GM12878 (cell line): Measurements from ENCODE around the gene PCCA. TPM values are rescaled to one million over a fixed set of nuclear protein-coding genes. Genes with fewer than 3 reads are reported as not detected.

Experiments used
- ATAC-seq: fragments of 200-7000 bp; cut with Tn5 transposase; 3 replicates; pipeline ENCODE4 v1.9.1; 2020; ENCODE audit warnings: mild to moderate bottlenecking, moderate library complexity
- BruUV-seq: library from RNA; stranded (reverse); fragments of 400-500 nt; replicated peaks from 2 replicates; lab custom pipeline; 2021; lab: Mats Ljungman, UMichigan
- CTCF ChIA-PET: fragments of 300-600 bp; sonication (Branson Sonifier 250); formaldehyde crosslinking; extraction: SDS; loops from one replicate; lab custom pipeline; 2021; ENCODE audit warnings: inconsistent platforms; lab: Yijun Ruan, JAX
- POLR2A ChIA-PET: fragments of 350-600 bp; formaldehyde crosslinking; extraction: SDS; loops from one replicate; lab custom pipeline; 2021; ENCODE audit warnings: inconsistent platforms; lab: Charles Lee
- RAD21 ChIA-PET: fragments of 300-600 bp; sonication (Branson Sonifier 250); formaldehyde crosslinking; loops from one replicate; lab custom pipeline; 2023; ENCODE audit warnings: antibody characterized with exemption; ENCODE audit not compliant: unreplicated experiment; lab: Charles Lee
- SMC1A ChIA-PET: fragments of 300-600 bp; sonication (Branson Sonifier 250); formaldehyde crosslinking; loops from one replicate; lab custom pipeline; 2023; ENCODE audit not compliant: unreplicated experiment, uncharacterized antibody; lab: Charles Lee
- DNase-seq: peaks from one replicate; pipeline ENCODE4 v3.0.0-alpha.2; 2011; ENCODE audit warnings: low read depth, low spot score
- FAIRE-seq: peaks from 3 replicates; lab custom pipeline; 2011; peaks lifted over from hg19 to GRCh38; lab: Jason Lieb, UNC
- H2AFZ ChIP-seq: 2 replicates; pipeline ENCODE4 v1.6.0; 2011; ENCODE audit warnings: low read depth, low read length, control low read depth; ENCODE audit not compliant: control insufficient read depth
- H3K27ac ChIP-seq: 2 replicates; pipeline ENCODE4 v1.5.1; 2011; ENCODE audit warnings: control low read depth; ENCODE audit not compliant: control insufficient read depth, insufficient read depth
- H3K27me3 ChIP-seq, 2 experiments: replicated peaks in 1 of 2; 2 replicates each; pipeline versions ENCODE4 v1.6.0 to v1.6.1; 2011; ENCODE audit warnings: low read length in 1 of 2; ENCODE audit not compliant: control insufficient read depth in 2 of 2, insufficient read depth in 2 of 2
- H3K36me3 ChIP-seq, 2 experiments: 2 replicates each; pipeline ENCODE4 v1.5.1; 2011; ENCODE audit warnings: low read length in 1 of 2; ENCODE audit not compliant: control insufficient read depth in 2 of 2, insufficient read depth in 2 of 2
- H3K4me1 ChIP-seq: 2 replicates; pipeline ENCODE4 v1.6.1; 2011; ENCODE audit warnings: mild to moderate bottlenecking, low read length, moderate library complexity, mixed read lengths; ENCODE audit not compliant: control insufficient read depth, insufficient read depth
- H3K4me2 ChIP-seq: 2 replicates; pipeline ENCODE4 v1.6.0; 2011; ENCODE audit warnings: control low read depth; ENCODE audit not compliant: control insufficient read depth, insufficient read depth
- H3K4me3 ChIP-seq: fragments of 200-600 bp; sonication (generic); 2 replicates; pipeline ENCODE4 v1.5.1; 2016
- H3K79me2 ChIP-seq: 2 replicates; pipeline ENCODE4 v1.6.0; 2011; ENCODE audit warnings: low read length; ENCODE audit not compliant: control insufficient read depth, insufficient read depth
- H3K9ac ChIP-seq: 2 replicates; pipeline ENCODE4 v1.8.0; 2011; ENCODE audit warnings: low read length, control low read depth, mixed read lengths; ENCODE audit not compliant: control insufficient read depth, insufficient read depth
- H3K9me3 ChIP-seq: replicated peaks from 3 replicates; pipeline ENCODE4 v1.5.1; 2011; ENCODE audit warnings: mild to moderate bottlenecking, low read length; ENCODE audit not compliant: control insufficient read depth, insufficient read depth
- H4K20me1 ChIP-seq: 2 replicates; pipeline ENCODE4 v1.6.0; 2011; ENCODE audit not compliant: control insufficient read depth, insufficient read depth
- CTCF ChIP-seq, 3 experiments: IDR thresholded peaks in 2 of 3; conservative IDR thresholded peaks in 1 of 3; 2 replicates each; pipeline ENCODE4 v1.5.1; 2011; ENCODE audit warnings: low read depth in 3 of 3, low read length in 3 of 3, mild to moderate bottlenecking in 3 of 3, control low read depth in 2 of 3, moderate library complexity in 2 of 3, inconsistent platforms in 1 of 3, mixed read lengths in 1 of 3; ENCODE audit not compliant: control insufficient read depth in 2 of 3, insufficient read depth in 1 of 3; ENCODE audit errors: extremely low read depth in 1 of 3
- CUX1 ChIP-seq: IDR thresholded peaks from 2 replicates; pipeline ENCODE4 v1.6.1; 2012; ENCODE audit warnings: improper control_type of control experiment, low read depth, low read length; ENCODE audit not compliant: insufficient replicate concordance
- RAD21 ChIP-seq: IDR thresholded peaks from 2 replicates; pipeline ENCODE4 v1.6.1; 2011; ENCODE audit warnings: mild to moderate bottlenecking, low read depth, low read length, moderate library complexity; ENCODE audit not compliant: insufficient read depth
- SIX5 ChIP-seq: IDR thresholded peaks from 2 replicates; pipeline ENCODE4 v1.6.1; 2011; ENCODE audit warnings: mild to moderate bottlenecking, low read depth, low read length, moderate library complexity; ENCODE audit not compliant: severe bottlenecking
- SMC3 ChIP-seq: IDR thresholded peaks from 2 replicates; pipeline ENCODE4 v1.6.1; 2011; ENCODE audit warnings: low read length, improper control_type of control experiment, borderline replicate concordance
- SPI1 ChIP-seq: IDR thresholded peaks from 2 replicates; pipeline ENCODE4 v1.6.1; 2011; ENCODE audit warnings: low read depth, mild to moderate bottlenecking, low read length, moderate library complexity, borderline replicate concordance; ENCODE audit not compliant: insufficient read depth
- WGBS: methylation state at CpG from one replicate; pipeline ENCODE4 v1.1.6; 2016; ENCODE audit warnings: low lambda C conversion rate; ENCODE audit not compliant: insufficient replicate concordance, insufficient coverage; ENCODE audit errors: missing lambda C conversion rate; 5-methylcytosine and 5-hydroxymethylcytosine counted together
- in situ Hi-C: fragments of 300-500 bp; cut with MboI; formaldehyde crosslinking; loops from 9 replicates; pipeline ENCODE4 v1.14.3; 2018; ENCODE audit warnings: mixed read lengths
- intact Hi-C: fragments of 100-400 bp; cut with micrococcal nuclease; formaldehyde crosslinking; loops from one replicate; pipeline ENCODE4 v1.14.2; 2022; ENCODE audit not compliant: unreplicated experiment
- polyA plus RNA-seq, 11 experiments: library from polyadenylated mRNA; depleted of rRNA in 4 of 11; unstranded in 6 of 11; stranded (reverse) in 5 of 11; fragments of >200 nt; fragmentation: Nextera tagmentation in 4 of 11; fragmentation: Illumina TruSeq in 1 of 11; extraction: Ambion mirVana in 4 of 11; extraction: Trizol in 1 of 11; gene quantifications; 1 replicate in 1 of 11; 2 replicates in 10 of 11; pipeline versions ENCODE4 v1.2.1 to v1.2.3, GENCODE V29; 2011 to 2016; ENCODE audit warnings: inconsistent platforms in 2 of 11, missing spikeins in 2 of 11, low read depth in 1 of 11
- total RNA-seq, 4 experiments: library from RNA; depleted of rRNA in 3 of 4; stranded (reverse); fragments of >200 nt in 3 of 4; fragmentation: Illumina TruSeq in 1 of 4; extraction: Trizol in 1 of 4; gene quantifications; 2 replicates each; pipeline versions ENCODE4 v1.2.1 to v1.2.3, GENCODE V29; 2013 to 2021

PCCA gene
- total and polyA plus RNA-seq, 10 of the 15 experiments (the other 5 are each of a cell fraction or from before 2014, with no cell fraction given), result 5.9 to 18.2 (median 12.4) TPM

- H3K4me3 ChIP-seq, result no peak overlapping the region
- no peaks in the 10 kb centered on the region for H3K36me3 ChIP-seq
- peak; percentile 97 for FAIRE-seq
- ChIA-PET RAD21 (interaction anchor here (0.6 to 1.7 kb wide), 21 partner anchors 9 to 965 kb away, joined by 3 to 18 read pairs (median 4); partner anchors contain the start of gene PCCA), POLR2A (no interaction called here), SMC1A (interaction anchor here (0.5 to 3.7 kb wide), 12 partner anchors 147 to 706 kb away, joined by 3 to 33 read pairs (median 4); partner anchors contain the start of gene PCCA), CTCF (interaction anchor here (0.6 to 6.4 kb wide), 32 partner anchors 10 to 816 kb away, joined by 3 to 74 read pairs (median 4); partner anchors contain the start of gene CLYBL)
- no peaks in the 10 kb centered on the region; the same call in none of the 2 replicates for H3K4me1 ChIP-seq
- ATAC-seq, result peak; percentile 71
- TF ChIP-seq CTCF (IDR thresholded peaks at IDR 0.05 in 2 of 3, conservative IDR thresholded peaks at IDR 0.05 in 1 of 3; ENCODE audit: control insufficient read depth in 2 of 3, extremely low read depth in 1 of 3, insufficient read depth in 1 of 3, low read depth in 3 of 3, low read length in 3 of 3), result peak; percentile 30 to 53 (median 34); a peak in 4 of 6 replicates
- no peak for TF ChIP-seq SIX5
- TF ChIP-seq SMC3, result peak; percentile 78; the same call in 1 of the 2 replicates
- TF ChIP-seq RAD21, result peak; percentile 83
- peak; percentile 16; the same call in 1 of the 2 replicates for TF ChIP-seq SPI1
- TF ChIP-seq CUX1, result no peak
- intact Hi-C loops (loop anchor here (1.0 to 10.0 kb wide), 4 partner anchors 231 to 579 kb away; no protein-coding TSS in a partner anchor), in situ Hi-C loops (loop anchor here (5.0 to 10.0 kb wide), 3 partner anchors 279 to 581 kb away; no protein-coding TSS in a partner anchor)
- H3K27me3 ChIP-seq, result no peaks in the 10 kb centered on the region
- no TSS peak for BruUV-seq
- no peaks in the 10 kb centered on the region for H3K79me2 ChIP-seq
- no peak for DNase-seq
- no peak overlapping the region for H2AFZ ChIP-seq
- no peak overlapping the region; the same call in 1 of the 2 replicates for H3K4me2 ChIP-seq
- WGBS, result 38% methylated on average over 5 of the region's 5 CpGs
- H4K20me1 ChIP-seq, result no peaks in the 10 kb centered on the region
- no peak overlapping the region for H3K9ac ChIP-seq
- no peak overlapping the region for H3K27ac ChIP-seq
- no peaks in the 10 kb centered on the region for H3K9me3 ChIP-seq
Measured at GRCh38 chr13:100235311-100235901, 146.5 kb downstream of the PCCA start.
